HepG2 (cell line): ENCODE results near the gene NDUFB8. TPM values are rescaled to one million over a fixed set of nuclear protein-coding genes. Genes with fewer than 3 reads are reported as not detected.

ENCODE experiments used
- ATAC-seq: fragments of 200-7000 bp; cut with Tn5 transposase; 3 replicates; pipeline ENCODE4 v1.9.1; 2020; ENCODE audit warnings: mild to moderate bottlenecking, moderate library complexity
- BruUV-seq: library from RNA; stranded (reverse); fragments of 400-500 nt; replicated peaks from 2 replicates; lab custom pipeline; 2021; lab: Mats Ljungman, UMichigan
- CTCF ChIA-PET: fragments of 300-600 bp; formaldehyde crosslinking; extraction: SDS; loops from one replicate; lab custom pipeline; 2021; ENCODE audit warnings: low total read pairs, inconsistent platforms, low intra/inter-chr PET ratio; lab: Yijun Ruan, JAX
- POLR2A ChIA-PET: fragments of 350-600 bp; sonication (Branson Sonifier 250); formaldehyde crosslinking; loops from one replicate; lab custom pipeline; 2020; ENCODE audit warnings: antibody characterized with exemption, inconsistent platforms; lab: Yijun Ruan, JAX
- DNase-seq: peaks from one replicate; pipeline ENCODE4 v3.0.0-alpha.2; 2015; ENCODE audit warnings: low spot score
- FAIRE-seq: peaks from 3 replicates; lab custom pipeline; 2011; peaks lifted over from hg19 to GRCh38; lab: Jason Lieb, UNC
- H2AFZ ChIP-seq: one replicate; pipeline ENCODE4 v1.6.1; 2011; ENCODE audit warnings: low read length, inconsistent platforms
- H3K27ac ChIP-seq: fragments of 300-600 bp; 3 replicates; pipeline ENCODE4 v1.8.0; 2011; ENCODE audit warnings: mixed run types, mild to moderate bottlenecking, mixed read lengths, low read length, inconsistent platforms; ENCODE audit not compliant: insufficient read depth; ENCODE audit errors: extremely low read length
- H3K27me3 ChIP-seq, 2 experiments: fragments of 200-600 bp in 1 of 2; 2 replicates in 1 of 2; 3 replicates in 1 of 2; pipeline versions ENCODE4 v1.6.0 to v1.8.0; 2011; ENCODE audit warnings: low read length in 2 of 2, mild to moderate bottlenecking in 2 of 2, moderate library complexity in 2 of 2, inconsistent platforms in 1 of 2; ENCODE audit not compliant: insufficient read depth in 2 of 2, control insufficient read depth in 1 of 2
- H3K36me3 ChIP-seq, 2 experiments: fragments of 200-600 bp in 1 of 2; replicated peaks in 1 of 2; 2 replicates in 1 of 2; 3 replicates in 1 of 2; pipeline versions ENCODE4 v1.5.1 to v1.8.0; 2011; ENCODE audit warnings: low read length in 2 of 2, inconsistent platforms in 1 of 2; ENCODE audit not compliant: insufficient read depth in 2 of 2, control insufficient read depth in 1 of 2
- H3K4me1 ChIP-seq: 2 replicates; pipeline ENCODE4 v1.5.1; 2012; ENCODE audit warnings: low read length, inconsistent platforms; ENCODE audit not compliant: insufficient read depth
- H3K4me2 ChIP-seq: 2 replicates; pipeline ENCODE4 v1.6.0; 2011; ENCODE audit warnings: low read depth, low read length, inconsistent platforms
- H3K4me3 ChIP-seq, 3 experiments: fragments of 200-600 bp in 1 of 3; sonication (generic), shearing (Covaris generic) in 1 of 3; replicated peaks in 1 of 3; 2 replicates each; pipeline ENCODE4 v1.5.1; 2011 to 2016; ENCODE audit warnings: low read length in 3 of 3, inconsistent platforms in 2 of 3, low read depth in 2 of 3, mild to moderate bottlenecking in 2 of 3, control low read depth in 1 of 3, mixed read lengths in 1 of 3; ENCODE audit not compliant: insufficient read depth in 1 of 3
- H3K79me2 ChIP-seq: one replicate; pipeline ENCODE4 v1.6.1; 2011; ENCODE audit warnings: low read length, inconsistent platforms; ENCODE audit not compliant: insufficient read depth
- H3K9ac ChIP-seq: 2 replicates; pipeline ENCODE4 v1.6.0; 2011; ENCODE audit warnings: mild to moderate bottlenecking, low read depth, low read length, inconsistent platforms; ENCODE audit not compliant: insufficient read depth
- H3K9me3 ChIP-seq: 2 replicates; pipeline ENCODE4 v1.5.1; 2012; ENCODE audit warnings: mild to moderate bottlenecking, low read length
- H4K20me1 ChIP-seq: 2 replicates; pipeline ENCODE4 v1.6.0; 2011; ENCODE audit warnings: inconsistent platforms, mild to moderate bottlenecking, low read length, moderate library complexity; ENCODE audit not compliant: insufficient read depth
- ARID2 ChIP-seq: sonication (generic); formaldehyde crosslinking; IDR thresholded peaks from 2 replicates; pipeline ENCODE4 v1.8.1; 2022; ENCODE audit warnings: mild to moderate bottlenecking, missing genetic modification reagents, borderline replicate concordance
- BCL3 ChIP-seq: sonication (generic); formaldehyde crosslinking; IDR thresholded peaks from 2 replicates; pipeline ENCODE4 v1.5.1; 2020; ENCODE audit warnings: mild to moderate bottlenecking, missing genetic modification reagents, moderate library complexity
- LRRFIP1 ChIP-seq: sonication (generic); formaldehyde crosslinking; conservative IDR thresholded peaks from 2 replicates; pipeline ENCODE4 v1.4.0; 2020; ENCODE audit warnings: missing genetic modification reagents
- MIER3 ChIP-seq: IDR thresholded peaks from 2 replicates; pipeline ENCODE4 v1.6.1; 2016; ENCODE audit warnings: missing compliant biosample characterization, borderline replicate concordance
- SAFB2 ChIP-seq: sonication (generic); formaldehyde crosslinking; IDR thresholded peaks from 2 replicates; pipeline ENCODE4 v1.5.1; 2020; ENCODE audit warnings: missing genetic modification reagents, low read depth, mild to moderate bottlenecking, borderline replicate concordance
- SRF ChIP-seq: IDR thresholded peaks from 2 replicates; pipeline ENCODE4 v1.6.1; 2011; ENCODE audit warnings: mild to moderate bottlenecking, low read depth, low read length, moderate library complexity
- SSRP1 ChIP-seq: IDR thresholded peaks from 2 replicates; pipeline ENCODE4 v1.6.1; 2016; ENCODE audit warnings: control low read depth
- ZNF101 ChIP-seq: sonication (generic); formaldehyde crosslinking; IDR thresholded peaks from 2 replicates; pipeline ENCODE4 v1.4.0; 2020; ENCODE audit warnings: mild to moderate bottlenecking, low read depth, missing genetic modification reagents, borderline replicate concordance
- ZZZ3 ChIP-seq: sonication (generic); formaldehyde crosslinking; IDR thresholded peaks from 2 replicates; pipeline ENCODE4 v1.4.0; 2020; ENCODE audit warnings: missing genetic modification reagents, mild to moderate bottlenecking, borderline replicate concordance
- WGBS: methylation state at CpG from one replicate; pipeline ENCODE4 v1.1.6; 2017; ENCODE audit warnings: low lambda C conversion rate; 5-methylcytosine and 5-hydroxymethylcytosine counted together
- in situ Hi-C: cut with HindIII; loops from 2 replicates; pipeline ENCODE4 v1.10.0; 2017; ENCODE audit warnings: low pct_unique_long_range_greater_than_20kb; ENCODE audit not compliant: extremely low pct_ligation_motif_present
- intact Hi-C: fragments of 100-400 bp; cut with micrococcal nuclease; formaldehyde crosslinking; loops from one replicate; pipeline ENCODE4 v1.10.0; 2022; ENCODE audit not compliant: unreplicated experiment
- polyA plus RNA-seq, 8 experiments: library from polyadenylated mRNA; depleted of rRNA in 3 of 8; stranded (reverse) in 7 of 8; unstranded in 1 of 8; fragments of >200 nt; fragmentation: Illumina TruSeq in 4 of 8; extraction: Trizol in 4 of 8; gene quantifications; 2 replicates each; pipeline versions ENCODE4 v1.2.1 to v1.2.3, GENCODE V29; 2011 to 2016; ENCODE audit warnings: low read depth in 4 of 8, missing spikeins in 1 of 8, mixed read lengths in 1 of 8; ENCODE audit not compliant: insufficient read depth in 1 of 8
- total RNA-seq, 5 experiments: library from RNA; depleted of rRNA; stranded (reverse); fragments of >200 nt; fragmentation: Illumina TruSeq; extraction: Trizol; gene quantifications; 2 replicates each; pipeline ENCODE4 v1.2.3, GENCODE V29; 2016; ENCODE audit warnings: low read depth in 1 of 5

Gene NDUFB8
- total and polyA plus RNA-seq, 2 of the 13 experiments (the other 11 are each of a cell fraction or from before 2014, with no cell fraction given): 210 to 216 TPM

GRCh38 chr10:100567249-100567648 is 37.6 kb upstream of the NDUFB8 start:
- in situ Hi-C loops: no loop called here
- no peaks in the 10 kb centered on the region for H3K9me3 ChIP-seq
- 15% methylated on average over 10 of the region's 11 CpGs for WGBS
- H3K79me2 ChIP-seq: no peaks in the 10 kb centered on the region
- intact Hi-C loops: no loop called here
- POLR2A ChIA-PET: no interaction called here
- DNase-seq: no peak
- H3K9ac ChIP-seq: no peak overlapping the region
- H3K4me1 ChIP-seq: peaks cover 27% of the 10 kb centered on the region
- BruUV-seq: no TSS peak
- H4K20me1 ChIP-seq: no peaks in the 10 kb centered on the region
- TF ChIP-seq SRF (no peak), ZNF101 (no peak), ZZZ3 (no peak), LRRFIP1 (no peak), ARID2 (CRISPR knock-in tag) (no peak), MIER3 (CRISPR knock-in tag) (no peak), SAFB2 (CRISPR knock-in tag) (no peak), BCL3 (no peak), SSRP1 (CRISPR knock-in tag) (no peak)
- TF ChIP-seq, all 625 proteins: peak for 0
- FAIRE-seq (no peak), ATAC-seq (no peak; the same call in 2 of the 3 replicates)
- Histone ChIP-seq H3K4me3 (no peak overlapping the region), H3K4me2 (no peak overlapping the region), H3K36me3 (no peaks in the 10 kb centered on the region), H3K27me3 (peaks cover 2 to 23% of the 10 kb centered on the region in 2 experiments; a peak in 2 of 5 replicates), H2AFZ (no peak overlapping the region), H3K27ac (no peak overlapping the region)
- CTCF ChIA-PET: no interaction called here
